HG02885 (cell line): Measurements from ENCODE around the gene ARGLU1.

ENCODE experiments used
- ATAC-seq: cut with Tn5 transposase; IDR thresholded peaks from one replicate; pipeline ENCODE4 v1.9.1; 2021; ENCODE audit warnings: mild to moderate bottlenecking; ENCODE audit not compliant: unreplicated experiment, poor library complexity

ARGLU1 gene

GRCh38 chr13:106527445-106527801 lies 40.5 kb downstream of the ARGLU1 start:
- ATAC-seq, result no peak

- no peak for ATAC-seq
Measured at GRCh38 chr13:106526738-106527444, 41.0 kb downstream of the ARGLU1 start.

GRCh38 chr13:106525865-106526264 lies 42.1 kb downstream of the ARGLU1 start:
- no peak for ATAC-seq

GRCh38 chr13:106524108-106524507 lies 43.8 kb downstream of the ARGLU1 start:
- no peak for ATAC-seq

DNA sequence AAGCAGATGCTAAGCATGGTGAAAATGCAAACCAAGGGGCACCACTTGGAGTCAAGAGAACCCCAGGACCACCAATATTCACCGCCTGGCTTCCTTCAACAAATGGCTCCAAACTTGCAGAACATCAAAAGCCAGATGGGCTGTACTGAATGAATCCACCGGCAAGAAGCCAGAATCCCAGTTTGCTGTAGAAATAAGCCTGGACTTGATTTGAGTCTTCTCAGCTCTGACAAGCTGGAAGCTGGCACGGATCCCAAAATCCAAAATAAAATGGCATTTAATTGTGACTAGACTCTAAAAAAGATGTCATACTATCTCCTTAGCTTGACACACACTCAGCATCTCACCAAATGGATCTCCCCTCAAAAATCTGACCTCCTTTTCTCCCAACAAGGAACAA lies 44.4 kb downstream of the ARGLU1 start:
- no peak for ATAC-seq

GRCh38 chr13:106522898-106523525 lies 44.9 kb downstream of the ARGLU1 start:
- no peak for ATAC-seq

- ATAC-seq, result no peak
Measured at GRCh38 chr13:106522112-106522705, 45.7 kb downstream of the ARGLU1 start.

DNA sequence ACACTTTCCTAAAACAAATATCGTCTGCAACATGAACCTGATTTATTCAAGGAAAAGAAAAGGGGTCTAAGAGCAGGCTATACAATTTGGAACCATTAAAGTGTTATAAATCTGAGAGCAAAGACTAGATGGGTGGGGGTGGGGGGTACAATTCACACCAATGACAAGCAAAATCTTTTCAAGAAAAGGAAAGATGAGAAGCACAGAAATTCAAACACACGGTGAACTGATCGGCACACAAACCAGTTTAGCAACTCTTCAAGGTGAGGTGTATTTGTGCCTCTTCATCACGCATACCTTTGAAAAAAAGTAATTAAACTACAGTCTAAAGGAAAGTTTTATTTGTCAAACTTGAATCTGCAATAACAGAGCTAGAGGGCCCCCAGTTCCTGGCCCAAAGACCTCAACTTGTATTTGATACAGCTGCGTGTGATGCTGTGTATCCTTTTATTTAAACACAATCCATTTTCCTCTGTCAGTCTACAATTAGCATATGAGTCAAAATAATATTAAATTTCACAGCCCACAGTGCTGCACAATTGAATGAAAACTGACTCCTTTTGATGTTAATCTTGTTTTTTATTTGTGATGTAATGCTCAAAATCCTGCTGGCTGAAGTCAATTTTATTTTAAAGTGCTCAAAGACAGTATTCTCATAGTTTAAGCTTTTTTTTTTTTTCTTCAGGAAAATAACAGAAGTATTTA lies 46.7 kb downstream of the ARGLU1 start:
- ATAC-seq, result no peak

GRCh38 chr13:106520251-106521054 lies 47.5 kb downstream of the ARGLU1 start:
- no peak for ATAC-seq

DNA sequence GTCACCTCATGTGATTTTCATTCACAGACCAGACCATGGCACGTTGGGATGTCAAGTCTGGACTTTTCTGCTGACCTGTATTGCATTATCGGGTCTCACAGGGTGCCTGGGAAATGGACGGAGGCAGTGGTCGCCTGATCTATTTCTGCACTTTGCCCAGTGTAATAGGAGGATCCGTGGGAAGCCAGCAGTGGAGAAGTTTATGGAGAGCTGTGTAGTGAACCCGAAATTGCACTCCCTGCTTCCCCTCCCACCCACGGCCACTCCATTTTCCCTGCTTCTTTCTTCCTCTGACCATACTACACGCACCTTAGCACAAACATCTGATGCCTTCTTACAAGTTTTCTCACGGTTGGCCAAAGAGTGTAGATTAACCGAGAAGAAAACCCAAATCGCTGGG lies 49.4 kb downstream of the ARGLU1 start:
- no peak for ATAC-seq

DNA sequence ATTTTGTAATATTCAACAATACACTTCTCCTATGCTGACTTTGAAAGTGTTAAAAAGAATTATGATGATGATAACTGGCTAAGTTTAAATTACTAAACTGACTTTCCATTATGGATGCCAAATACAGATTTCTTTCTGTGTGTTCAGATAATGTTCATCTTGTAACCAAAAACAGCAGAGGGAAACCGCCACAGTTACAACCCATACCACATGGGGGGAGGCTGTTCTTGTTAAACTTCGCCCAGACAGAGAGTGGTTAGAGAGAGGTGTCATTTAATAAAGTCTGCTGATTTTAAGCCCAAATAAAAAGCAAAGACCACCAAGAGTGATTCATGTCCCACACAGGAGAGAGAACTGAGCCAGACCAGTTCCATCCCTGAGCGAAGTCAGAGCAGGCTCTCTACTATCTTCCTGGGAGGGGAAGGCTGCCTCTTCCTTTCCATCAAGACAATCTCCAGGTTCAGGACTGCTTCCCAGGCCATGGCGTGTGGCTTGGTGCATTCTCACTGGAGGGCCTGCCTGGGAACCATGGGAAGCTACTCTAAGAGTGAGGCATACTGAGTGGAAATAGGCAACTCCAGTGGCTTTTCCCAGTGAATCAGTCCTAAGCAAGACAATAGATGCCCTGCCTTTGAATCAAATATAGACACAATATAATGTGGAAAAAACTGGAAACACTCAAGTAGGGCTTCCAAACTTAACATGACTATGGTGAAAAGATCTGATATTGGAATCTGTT lies 50.7 kb downstream of the ARGLU1 start:
- no peak for ATAC-seq

GRCh38 chr13:106515635-106516254 lies 52.2 kb downstream of the ARGLU1 start:
- ATAC-seq, result no peak

DNA sequence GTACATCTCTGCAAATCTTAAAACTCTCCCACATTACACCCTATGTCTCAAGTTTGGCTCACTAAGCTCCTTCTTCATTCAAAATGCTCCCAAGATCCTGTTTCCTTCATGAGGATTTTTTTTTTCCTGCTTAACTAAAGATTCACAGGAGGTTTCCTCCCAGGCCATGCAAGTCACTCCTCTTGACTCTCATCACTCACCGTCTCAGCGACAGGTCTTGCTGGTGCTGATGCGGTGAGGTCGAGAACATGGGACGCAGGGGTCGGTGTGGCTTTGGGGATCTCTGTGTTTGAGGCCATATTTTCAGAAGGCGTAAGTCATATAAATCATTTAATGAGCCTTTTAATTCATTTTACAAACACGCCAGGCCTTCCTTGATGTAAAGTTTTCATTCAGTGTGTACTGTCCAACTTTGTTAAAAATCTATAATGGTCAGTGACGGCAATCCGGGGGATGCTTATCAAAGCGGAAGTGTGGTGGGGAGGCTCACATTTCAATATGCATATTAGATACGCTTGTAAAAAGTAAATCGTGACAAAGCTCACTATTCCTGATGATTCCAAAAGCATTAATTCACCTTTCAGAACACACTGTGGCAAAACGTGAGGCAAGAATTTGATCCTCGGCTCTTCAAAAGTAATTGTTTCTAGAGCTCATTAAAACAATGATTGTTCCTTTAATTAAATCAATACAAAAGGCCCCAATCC lies 52.9 kb downstream of the ARGLU1 start:
- no peak for ATAC-seq

- ATAC-seq, result no peak
Measured at GRCh38 chr13:106513025-106513983, 54.6 kb downstream of the ARGLU1 start.

- ATAC-seq, result peak; percentile 74
Measured at GRCh38 chr13:106507560-106508274, 60.2 kb downstream of the ARGLU1 start.

- no peak for ATAC-seq
Measured at GRCh38 chr13:106506286-106506685, 61.7 kb downstream of the ARGLU1 start.

- no peak for ATAC-seq
Measured at GRCh38 chr13:106505732-106506131, 62.2 kb downstream of the ARGLU1 start.
